ENCODE data around the gene CUL4A. TPM values are rescaled to one million over a fixed set of nuclear protein-coding genes. Genes with fewer than 3 reads are reported as not detected.
A peak's percentile ranks its signal among the peaks of the same experiment; 100 is the strongest.
"Not testable (repeated sequence)": the region's sequence is repeated elsewhere in the genome, so short reads cannot be mapped to it uniquely, and the experiment has no call there.

Gene CUL4A
- total RNA-seq, 2 experiments from 2014 or later: 54.6 to 56.6 TPM

DNA sequence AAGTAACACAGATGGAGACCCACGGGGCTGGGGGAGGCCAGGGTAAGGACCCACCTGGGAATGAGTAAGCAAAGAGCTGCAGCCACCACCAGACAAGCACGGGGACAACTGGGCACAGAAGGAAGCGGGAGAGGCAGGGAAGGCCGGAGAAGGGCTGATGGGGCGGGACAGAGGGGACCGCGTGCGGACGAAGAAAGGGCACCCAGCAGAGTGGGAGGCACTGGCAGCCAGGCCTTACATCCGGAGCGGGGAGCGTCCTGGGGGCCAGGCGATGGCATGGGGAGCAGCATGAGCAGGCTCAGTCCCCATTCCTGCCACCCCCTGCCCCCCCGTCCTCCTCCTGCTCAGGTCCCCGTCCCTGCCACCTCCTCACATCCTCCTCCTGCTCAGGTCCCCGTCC, 48.0 kb upstream of the CUL4A start:
- peak overlapping the region; percentile 54 for H3K4me3 Mint-ChIP-seq
- Histone ChIP-seq H3K9me3 (ENCODE audit: control insufficient read depth in 1 of 2, insufficient read depth in 1 of 2, low read length in 2 of 2) (peaks cover 0 to 6% of the 10 kb centered on the region in 2 experiments), H3K27me3 (ENCODE audit: control insufficient read depth in 1 of 2, insufficient read depth in 2 of 2, low read length in 2 of 2) (no peaks in the 10 kb centered on the region), H3K36me3 (ENCODE audit: insufficient read depth, low read length) (no peaks in the 10 kb centered on the region), H3K4me3 (ENCODE audit: low read length) (no peak overlapping the region), H3K27ac (ENCODE audit: low read depth in 1 of 2, low read length in 2 of 2) (no peak overlapping the region), H3K4me1 (ENCODE audit: insufficient read depth, low read length) (peaks cover 21% of the 10 kb centered on the region)
- peaks cover 37% of the 10 kb centered on the region for H3K4me1 Mint-ChIP-seq (ENCODE audit: low read depth)
- H3K9me3 Mint-ChIP-seq: no peaks in the 10 kb centered on the region
- H3K27ac Mint-ChIP-seq: no peak overlapping the region
- intact Hi-C loops (cut with DNase I, micrococcal nuclease): no loop called here
- ChIA-PET CTCF (interaction anchor here (0.6 kb wide), 1 partner anchor 40 kb away, joined by 5 read pairs; no protein-coding TSS in a partner anchor), POLR2A (no interaction called here)
- H3K27me3 Mint-ChIP-seq: no peaks in the 10 kb centered on the region
- TF ChIP-seq, protein P1, sequence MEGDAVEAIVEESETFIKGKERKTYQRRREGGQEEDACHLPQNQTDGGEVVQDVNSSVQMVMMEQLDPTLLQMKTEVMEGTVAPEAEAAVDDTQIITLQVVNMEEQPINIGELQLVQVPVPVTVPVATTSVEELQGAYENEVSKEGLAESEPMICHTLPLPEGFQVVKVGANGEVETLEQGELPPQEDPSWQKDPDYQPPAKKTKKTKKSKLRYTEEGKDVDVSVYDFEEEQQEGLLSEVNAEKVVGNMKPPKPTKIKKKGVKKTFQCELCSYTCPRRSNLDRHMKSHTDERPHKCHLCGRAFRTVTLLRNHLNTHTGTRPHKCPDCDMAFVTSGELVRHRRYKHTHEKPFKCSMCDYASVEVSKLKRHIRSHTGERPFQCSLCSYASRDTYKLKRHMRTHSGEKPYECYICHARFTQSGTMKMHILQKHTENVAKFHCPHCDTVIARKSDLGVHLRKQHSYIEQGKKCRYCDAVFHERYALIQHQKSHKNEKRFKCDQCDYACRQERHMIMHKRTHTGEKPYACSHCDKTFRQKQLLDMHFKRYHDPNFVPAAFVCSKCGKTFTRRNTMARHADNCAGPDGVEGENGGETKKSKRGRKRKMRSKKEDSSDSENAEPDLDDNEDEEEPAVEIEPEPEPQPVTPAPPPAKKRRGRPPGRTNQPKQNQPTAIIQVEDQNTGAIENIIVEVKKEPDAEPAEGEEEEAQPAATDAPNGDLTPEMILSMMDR (IDR thresholded peaks at IDR 0.05): no peak
- no peaks in the 10 kb centered on the region for H3K36me3 Mint-ChIP-seq (ENCODE audit: low read depth)
- peak in 2 of 14 experiments; percentile 33 to 48 for DNase-seq
- no peak for ATAC-seq (ENCODE audit: poor library complexity)

DNA sequence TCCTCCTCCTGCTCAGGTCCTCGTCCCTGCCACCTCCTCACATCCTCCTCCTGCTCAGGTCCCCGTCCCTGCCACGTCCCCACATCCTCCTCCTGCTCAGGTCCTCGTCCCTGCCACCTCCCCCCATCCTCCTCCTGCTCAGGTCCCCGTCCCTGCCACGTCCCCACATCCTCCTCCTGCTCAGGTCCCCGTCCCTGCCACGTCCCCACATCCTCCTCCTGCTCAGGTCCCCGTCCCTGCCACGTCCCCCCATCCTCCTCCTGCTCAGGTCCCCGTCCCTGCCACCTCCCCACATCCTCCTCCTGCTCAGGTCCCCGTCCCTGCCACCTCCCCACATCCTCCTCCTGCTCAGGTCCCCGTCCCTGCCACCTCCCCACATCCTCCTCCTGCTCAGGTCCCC, 47.4 kb upstream of the CUL4A start:
- H3K27me3 Mint-ChIP-seq; H3K36me3 ChIP-seq (ENCODE audit: insufficient read depth, low read length); H3K9me3 Mint-ChIP-seq; intact Hi-C loops (cut with DNase I, micrococcal nuclease); ATAC-seq (ENCODE audit: poor library complexity); POLR2A ChIA-PET; H3K9me3 ChIP-seq (ENCODE audit: control insufficient read depth in 1 of 2, insufficient read depth in 1 of 2, low read length in 2 of 2); H3K4me3 Mint-ChIP-seq; CTCF ChIA-PET; H3K27ac Mint-ChIP-seq; H3K27ac ChIP-seq (ENCODE audit: low read depth in 1 of 2, low read length in 2 of 2); H3K4me3 ChIP-seq (ENCODE audit: low read length); H3K36me3 Mint-ChIP-seq (ENCODE audit: low read depth); H3K27me3 ChIP-seq (ENCODE audit: control insufficient read depth in 1 of 2, insufficient read depth in 2 of 2, low read length in 2 of 2): not testable (repeated sequence)
- peaks cover 37% of the 10 kb centered on the region for H3K4me1 Mint-ChIP-seq (ENCODE audit: low read depth)
- peak in 1 of 14 experiments; percentile 57 for DNase-seq
- H3K4me1 ChIP-seq (ENCODE audit: insufficient read depth, low read length): peaks cover 21% of the 10 kb centered on the region

DNA sequence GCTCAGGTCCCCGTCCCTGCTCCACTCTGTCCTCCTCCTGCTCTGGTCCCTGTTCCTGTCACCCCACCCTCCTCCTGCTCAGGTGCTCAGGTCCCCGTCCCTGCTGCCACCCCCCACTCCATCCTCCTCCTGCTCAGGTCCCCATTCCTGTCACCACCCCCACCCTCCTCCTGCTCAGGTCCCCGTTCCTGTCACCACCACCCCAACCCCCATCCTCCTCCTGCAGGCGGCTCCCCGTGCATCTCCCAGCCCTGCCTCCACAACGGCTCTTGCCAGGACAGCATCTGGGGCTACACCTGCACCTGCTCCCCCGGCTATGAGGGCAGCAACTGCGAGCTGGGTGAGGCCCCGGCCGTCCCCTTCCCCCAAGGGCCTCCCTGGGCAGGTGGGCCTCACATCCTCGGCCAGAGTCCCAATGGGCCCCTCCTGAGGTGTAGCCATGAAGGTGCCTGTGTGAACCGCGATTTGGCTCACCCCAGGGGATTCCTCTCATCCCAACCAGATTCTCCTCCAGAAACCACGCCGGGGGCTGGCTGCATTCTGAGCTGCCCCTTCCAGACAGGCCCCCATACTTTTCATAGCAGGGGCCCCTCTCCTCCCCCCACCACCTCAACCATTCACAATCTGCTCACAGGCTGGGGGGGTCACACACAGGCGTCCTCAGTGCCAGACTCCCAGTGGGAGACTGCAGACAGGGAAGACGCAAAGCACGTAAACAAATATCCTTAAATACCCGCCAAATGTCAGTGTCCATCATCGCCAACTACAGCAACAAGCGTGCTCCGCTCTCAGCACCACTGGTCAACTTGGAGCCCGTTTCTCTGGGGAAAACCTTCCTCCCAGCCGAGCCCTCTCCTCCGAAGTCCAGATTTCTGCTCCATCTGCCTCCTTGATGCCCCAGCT, 46.4 kb upstream of the CUL4A start:
- Histone ChIP-seq H3K36me3 (ENCODE audit: insufficient read depth, low read length) (peaks cover 3% of the 10 kb centered on the region), H3K4me3 (ENCODE audit: low read length) (no peak overlapping the region), H3K27me3 (ENCODE audit: control insufficient read depth in 1 of 2, insufficient read depth in 2 of 2, low read length in 2 of 2) (no peaks in the 10 kb centered on the region), H3K27ac (ENCODE audit: low read depth in 1 of 2, low read length in 2 of 2) (no peak overlapping the region), H3K9me3 (ENCODE audit: control insufficient read depth in 1 of 2, insufficient read depth in 1 of 2, low read length in 2 of 2) (peaks cover 0 to 6% of the 10 kb centered on the region in 2 experiments), H3K4me1 (ENCODE audit: insufficient read depth, low read length) (peaks cover 21% of the 10 kb centered on the region)
- intact Hi-C loops (cut with DNase I, micrococcal nuclease): no loop called here
- Mint-ChIP-seq H3K4me1 (ENCODE audit: low read depth) (peaks cover 37% of the 10 kb centered on the region), H3K27ac (peak overlapping the region; percentile 60), H3K9me3 (peaks cover 4% of the 10 kb centered on the region), H3K27me3 (no peaks in the 10 kb centered on the region), H3K36me3 (ENCODE audit: low read depth) (peaks cover 3% of the 10 kb centered on the region), H3K4me3 (no peak overlapping the region)
- TF ChIP-seq, protein P1 (IDR thresholded peaks at IDR 0.05): no peak
- ChIA-PET POLR2A (interaction anchor here (0.7 to 1.4 kb wide), 3 partner anchors 11 to 20 kb away, joined by 3 to 6 read pairs (median 4); no protein-coding TSS in a partner anchor), CTCF (no interaction called here)
- DNase-seq (peak in 4 of 14 experiments; percentile 23 to 63 (median 44)), ATAC-seq (ENCODE audit: poor library complexity) (peak; percentile 58)
